Measurements from ENCODE around the gene OLIG1.

The OLIG1 gene

DNA sequence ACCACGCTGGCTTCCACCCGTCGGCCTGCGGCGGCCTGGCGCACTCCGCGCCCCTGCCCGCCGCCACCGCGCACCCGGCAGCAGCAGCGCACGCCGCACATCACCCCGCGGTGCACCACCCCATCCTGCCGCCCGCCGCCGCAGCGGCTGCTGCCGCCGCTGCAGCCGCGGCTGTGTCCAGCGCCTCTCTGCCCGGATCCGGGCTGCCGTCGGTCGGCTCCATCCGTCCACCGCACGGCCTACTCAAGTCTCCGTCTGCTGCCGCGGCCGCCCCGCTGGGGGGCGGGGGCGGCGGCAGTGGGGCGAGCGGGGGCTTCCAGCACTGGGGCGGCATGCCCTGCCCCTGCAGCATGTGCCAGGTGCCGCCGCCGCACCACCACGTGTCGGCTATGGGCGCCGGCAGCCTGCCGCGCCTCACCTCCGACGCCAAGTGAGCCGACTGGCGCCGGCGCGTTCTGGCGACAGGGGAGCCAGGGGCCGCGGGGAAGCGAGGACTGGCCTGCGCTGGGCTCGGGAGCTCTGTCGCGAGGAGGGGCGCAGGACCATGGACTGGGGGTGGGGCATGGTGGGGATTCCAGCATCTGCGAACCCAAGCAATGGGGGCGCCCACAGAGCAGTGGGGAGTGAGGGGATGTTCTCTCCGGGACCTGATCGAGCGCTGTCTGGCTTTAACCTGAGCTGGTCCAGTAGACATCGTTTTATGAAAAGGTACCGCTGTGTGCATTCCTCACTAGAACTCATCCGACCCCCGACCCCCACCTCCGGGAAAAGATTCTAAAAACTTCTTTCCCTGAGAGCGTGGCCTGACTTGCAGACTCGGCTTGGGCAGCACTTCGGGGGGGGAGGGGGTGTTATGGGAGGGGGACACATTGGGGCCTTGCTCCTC lies 42.3 kb upstream of the OLIG1 start:
- H3K4me3 ChIP-seq (ENCODE audit: low read depth, low read length) = no peak overlapping the region
- no peak for TF ChIP-seq CTCF (IDR thresholded peaks at IDR 0.05; ENCODE audit: control insufficient read depth, extremely low read depth, insufficient read depth)
- no peak for DNase-seq (ENCODE audit: low read depth)

- H3K4me3 ChIP-seq (ENCODE audit: low read depth, low read length) = no peak overlapping the region
These were observed 41.7 kb upstream of the OLIG1 start for GRCh38 chr21:33028287-33028670.

DNA sequence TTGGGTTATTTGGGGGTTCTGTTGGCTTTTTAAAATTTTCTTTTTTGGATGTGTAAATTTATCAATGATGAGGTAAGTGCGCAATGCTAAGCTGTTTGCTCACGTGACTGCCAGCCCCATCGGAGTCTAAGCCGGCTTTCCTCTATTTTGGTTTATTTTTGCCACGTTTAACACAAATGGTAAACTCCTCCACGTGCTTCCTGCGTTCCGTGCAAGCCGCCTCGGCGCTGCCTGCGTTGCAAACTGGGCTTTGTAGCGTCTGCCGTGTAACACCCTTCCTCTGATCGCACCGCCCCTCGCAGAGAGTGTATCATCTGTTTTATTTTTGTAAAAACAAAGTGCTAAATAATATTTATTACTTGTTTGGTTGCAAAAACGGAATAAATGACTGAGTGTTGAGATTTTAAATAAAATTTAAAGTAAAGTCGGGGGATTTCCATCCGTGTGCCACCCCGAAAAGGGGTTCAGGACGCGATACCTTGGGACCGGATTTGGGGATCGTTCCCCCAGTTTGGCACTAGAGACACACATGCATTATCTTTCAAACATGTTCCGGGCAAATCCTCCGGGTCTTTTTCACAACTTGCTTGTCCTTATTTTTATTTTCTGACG lies 41.1 kb upstream of the OLIG1 start:
- DNase-seq (ENCODE audit: low read depth) = no peak
- H3K4me3 ChIP-seq (ENCODE audit: low read depth, low read length) = no peak overlapping the region
- no peak for TF ChIP-seq CTCF (IDR thresholded peaks at IDR 0.05; ENCODE audit: control insufficient read depth, extremely low read depth, insufficient read depth)

More at GRCh38 chr21:33028287-33028670, 41.7 kb upstream of the OLIG1 start:
- DNase-seq (ENCODE audit: low read depth) = no peak
- no peak for TF ChIP-seq CTCF (IDR thresholded peaks at IDR 0.05; ENCODE audit: control insufficient read depth, extremely low read depth, insufficient read depth)

GRCh38 chr21:33029385-33029921 lies 40.5 kb upstream of the OLIG1 start:
- DNase-seq (ENCODE audit: low read depth) = no peak
- H3K4me3 ChIP-seq (ENCODE audit: low read depth, low read length) = no peak overlapping the region
- TF ChIP-seq CTCF (IDR thresholded peaks at IDR 0.05; ENCODE audit: control insufficient read depth, extremely low read depth, insufficient read depth) = no peak

- no peak for TF ChIP-seq CTCF (IDR thresholded peaks at IDR 0.05; ENCODE audit: control insufficient read depth, extremely low read depth, insufficient read depth)
- H3K4me3 ChIP-seq (ENCODE audit: low read depth, low read length) = no peak overlapping the region
- DNase-seq (ENCODE audit: low read depth) = no peak
These were observed 39.9 kb upstream of the OLIG1 start for GRCh38 chr21:33029975-33030461.

DNA sequence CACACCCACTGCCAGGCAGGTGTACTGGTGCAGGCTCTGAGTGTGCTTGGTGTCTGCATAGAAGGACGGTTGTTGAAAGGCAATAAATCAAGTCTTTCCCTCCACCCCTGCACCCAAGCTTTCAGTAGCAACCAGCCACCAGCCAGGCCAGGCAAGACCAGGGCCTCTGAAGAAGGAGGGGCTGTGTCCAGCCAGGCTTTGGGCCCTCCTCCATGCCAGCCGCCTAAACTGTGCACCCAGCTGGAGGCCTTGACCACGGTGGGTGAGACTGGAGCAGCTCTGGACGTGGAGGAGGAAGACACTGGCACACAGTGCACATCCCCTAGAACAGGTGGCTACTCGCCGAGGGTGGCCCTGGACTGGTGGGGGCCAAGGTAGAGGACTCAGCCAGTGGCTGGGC lies 39.3 kb upstream of the OLIG1 start:
- no peak overlapping the region for H3K4me3 ChIP-seq (ENCODE audit: low read depth, low read length)
- no peak for TF ChIP-seq CTCF (IDR thresholded peaks at IDR 0.05; ENCODE audit: control insufficient read depth, extremely low read depth, insufficient read depth)
- DNase-seq (ENCODE audit: low read depth) = no peak

Data from LNCaP clone FGC (cell line).